Adrenal gland (tissue), 12 donors: ENCODE results near the gene KRTAP10-10. TPM values are rescaled to one million over a fixed set of nuclear protein-coding genes. Genes with fewer than 3 reads are reported as not detected.
"Not testable (repeated sequence)": the region's sequence is repeated elsewhere in the genome, so short reads cannot be mapped to it uniquely, and the experiment has no call there.

ENCODE experiments used
- DNase-seq, 7 donors: peaks; one replicate each; pipeline ENCODE4 v3.0.0-alpha.2; 2019 to 2020
- H3K27ac ChIP-seq, 5 donors: fragments of 200-600 bp; sonication (generic) in 4 of 5; 1 replicate in 3 of 5; 2 replicates in 2 of 5; pipeline versions ENCODE4 v1.5.1 to v1.8.0; 2016 to 2020; ENCODE audit warnings: mild to moderate bottlenecking in 1 of 5
- H3K27me3 ChIP-seq: fragments of 200-600 bp; 2 replicates; pipeline ENCODE4 v1.8.0; 2021
- H3K36me3 ChIP-seq, 2 donors: fragments of 200-600 bp; replicated peaks in 1 of 2; 1 replicate in 1 of 2; 2 replicates in 1 of 2; pipeline versions ENCODE4 v1.5.1 to v1.8.0; 2018 to 2022
- H3K4me1 ChIP-seq, 2 donors: fragments of 200-600 bp; replicated peaks in 1 of 2; 1 replicate in 1 of 2; 2 replicates in 1 of 2; pipeline versions ENCODE4 v1.5.1 to v1.8.0; 2018 to 2021
- H3K4me3 ChIP-seq, 4 donors: fragments of 200-600 bp; sonication (generic) in 3 of 4; one replicate each; pipeline ENCODE4 v1.5.1; 2016 to 2018
- H3K9me3 ChIP-seq, 3 donors: fragments of 200-600 bp; sonication (generic) in 1 of 3; replicated peaks in 1 of 3; 1 replicate in 2 of 3; 2 replicates in 1 of 3; pipeline versions ENCODE4 v1.5.1 to v1.8.0; 2016 to 2021
- POLR2A ChIP-seq, 2 donors: fragments of 450-650 bp; IDR thresholded peaks; one replicate each; pipeline ENCODE4 v1.6.1; 2017; ENCODE audit warnings: antibody characterized with exemption in 2 of 2, mild to moderate bottlenecking in 2 of 2, moderate library complexity in 1 of 2
- WGBS, 4 donors: extraction: QIAGEN DNeasy Blood & Tissue Kit in 2 of 4; methylation state at CpG; one replicate each; pipeline versions ENCODE4 v1.1.5 to v1.1.7; 2013 to 2017; 5-methylcytosine and 5-hydroxymethylcytosine counted together
- intact Hi-C, 2 donors: fragments of 100-400 bp; cut with DNase I; formaldehyde crosslinking; loops; one replicate each; pipeline versions ENCODE4 v1.14.1 to v1.15.0; 2022 to 2023
- polyA plus RNA-seq, 3 donors: library from polyadenylated mRNA; stranded (reverse); fragments of 200-250 nt in 2 of 3; fragments of 350-450 nt in 1 of 3; fragmentation: Illumina TruSeq in 1 of 3; extraction: RNeasy Lipid Tissue Mini Kit (QIAGEN cat#74804) in 1 of 3; gene quantifications; one replicate each; pipeline ENCODE4 v1.2.3, GENCODE V29; 2013 to 2014
- total RNA-seq, 9 donors: library from RNA; depleted of rRNA in 4 of 9; stranded (reverse); fragments of >200 nt in 4 of 9; fragments of 120-200 nt in 1 of 9; fragmentation: NEBNext Ultra II Directional in 1 of 9; extraction: Animal tissue kit (Norgen Biotek cat#: 25700) in 1 of 9; gene quantifications; one replicate each; pipeline versions ENCODE4 v1.1.0 to v1.2.4, GENCODE V29; 2013 to 2023
- TF ChIP-seq, protein P1 (sequence below), 6 experiments: fragments of 450-650 bp in 4 of 6; fragments of 200-600 bp in 2 of 6; sonication (generic) in 1 of 6; IDR thresholded peaks; 1 replicate in 5 of 6; 2 replicates in 1 of 6; pipeline versions ENCODE4 v1.5.1 to v1.8.0; 2016 to 2021; ENCODE audit warnings: antibody characterized with exemption in 6 of 6, mild to moderate bottlenecking in 2 of 6, moderate library complexity in 1 of 6
- donor health status: healthy with polysubstance abuse.
- donor health status: Bipolar disorder and iron deficiency.
- donor health status: DM: yes; HTN: yes; CAD: no.
- donor health status: DM: no; HTN: no; CAD: no.
- donor health status: DM: no; HTN: no; CAD: no.
- donor health status: DM: yes; HTN: yes; CAD: no.

KRTAP10-10 gene
- total and polyA plus RNA-seq, 12 donors = not detected

DNA sequence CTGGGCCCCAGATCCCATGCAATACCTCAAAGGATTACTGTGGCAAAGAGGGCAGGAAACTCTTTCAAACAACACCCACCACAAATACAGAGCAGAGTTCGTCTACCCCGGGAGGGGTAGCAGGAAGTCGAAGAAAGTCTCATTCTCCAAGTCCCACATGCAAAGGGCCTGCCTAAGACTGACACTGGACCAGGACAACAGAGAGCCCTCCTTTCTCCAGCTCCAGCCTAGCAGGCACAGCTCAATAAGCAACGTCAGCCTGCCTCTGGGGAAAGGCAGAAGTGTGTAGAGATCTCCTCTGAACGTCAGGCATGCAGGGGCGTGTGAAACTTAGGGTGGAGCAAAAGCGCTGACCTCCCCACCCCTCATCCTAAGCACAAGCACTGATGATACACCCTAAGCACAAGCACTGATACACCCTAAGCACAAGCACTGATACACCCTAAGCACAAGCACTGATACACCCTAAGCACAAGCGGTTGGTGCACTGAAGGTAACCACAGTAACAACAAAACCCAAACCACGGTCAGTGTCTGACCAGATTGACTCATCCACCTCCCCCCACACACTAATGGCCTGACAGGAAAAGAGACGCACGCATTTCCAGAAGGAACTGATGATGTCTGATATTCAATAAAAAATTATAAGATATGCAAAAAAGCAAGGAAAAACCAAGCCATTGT lies 21.9 kb downstream of the KRTAP10-10 start:
- TF ChIP-seq POLR2A (IDR thresholded peaks at IDR 0.05) = no peak
- TF ChIP-seq, protein P1, sequence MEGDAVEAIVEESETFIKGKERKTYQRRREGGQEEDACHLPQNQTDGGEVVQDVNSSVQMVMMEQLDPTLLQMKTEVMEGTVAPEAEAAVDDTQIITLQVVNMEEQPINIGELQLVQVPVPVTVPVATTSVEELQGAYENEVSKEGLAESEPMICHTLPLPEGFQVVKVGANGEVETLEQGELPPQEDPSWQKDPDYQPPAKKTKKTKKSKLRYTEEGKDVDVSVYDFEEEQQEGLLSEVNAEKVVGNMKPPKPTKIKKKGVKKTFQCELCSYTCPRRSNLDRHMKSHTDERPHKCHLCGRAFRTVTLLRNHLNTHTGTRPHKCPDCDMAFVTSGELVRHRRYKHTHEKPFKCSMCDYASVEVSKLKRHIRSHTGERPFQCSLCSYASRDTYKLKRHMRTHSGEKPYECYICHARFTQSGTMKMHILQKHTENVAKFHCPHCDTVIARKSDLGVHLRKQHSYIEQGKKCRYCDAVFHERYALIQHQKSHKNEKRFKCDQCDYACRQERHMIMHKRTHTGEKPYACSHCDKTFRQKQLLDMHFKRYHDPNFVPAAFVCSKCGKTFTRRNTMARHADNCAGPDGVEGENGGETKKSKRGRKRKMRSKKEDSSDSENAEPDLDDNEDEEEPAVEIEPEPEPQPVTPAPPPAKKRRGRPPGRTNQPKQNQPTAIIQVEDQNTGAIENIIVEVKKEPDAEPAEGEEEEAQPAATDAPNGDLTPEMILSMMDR (IDR thresholded peaks at IDR 0.05) = no peak
- intact Hi-C loops = no loop called here

DNA sequence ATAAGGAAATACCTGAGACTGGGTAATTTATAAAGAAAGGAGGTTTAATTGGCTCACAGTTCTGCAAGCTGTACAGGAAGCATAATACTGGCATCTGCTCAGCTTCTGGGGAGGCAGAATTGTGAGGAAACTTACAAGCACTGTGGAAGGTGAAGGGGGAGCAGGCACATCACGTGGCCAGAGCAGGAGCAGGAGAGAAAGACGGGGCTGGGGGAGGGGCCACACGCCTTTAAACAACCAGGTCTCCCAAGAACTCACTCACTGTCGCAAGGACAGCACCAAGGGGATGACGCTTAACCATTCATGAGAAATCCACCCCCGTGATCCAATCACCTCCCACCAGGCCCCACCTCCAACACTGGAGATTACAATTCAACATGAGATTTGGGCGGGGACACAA lies 24.4 kb downstream of the KRTAP10-10 start:
- H3K27ac ChIP-seq, H3K4me1 ChIP-seq, H3K4me3 ChIP-seq, H3K27me3 ChIP-seq, intact Hi-C loops, H3K9me3 ChIP-seq, H3K36me3 ChIP-seq: not testable (repeated sequence)
- DNase-seq = peak in 1 of 7 donors; percentile 3
- 37 to 55% (median 44%) methylated on average over 7 of the region's 7 CpGs for WGBS, 4 donors

More for the DNA sequence above, 21.9 kb downstream of the KRTAP10-10 start:
- H3K4me3 ChIP-seq = no peak overlapping the region
- no peaks in the 10 kb centered on the region for H3K9me3 ChIP-seq
- no peaks in the 10 kb centered on the region for H3K36me3 ChIP-seq
- H3K27ac ChIP-seq = no peak overlapping the region
- no peak for DNase-seq
- H3K4me1 ChIP-seq = no peaks in the 10 kb centered on the region
- H3K27me3 ChIP-seq = peaks cover 3% of the 10 kb centered on the region
- 49 to 66% (median 58%) methylated on average over 11 of the region's 11 CpGs for WGBS, 4 donors

DNA sequence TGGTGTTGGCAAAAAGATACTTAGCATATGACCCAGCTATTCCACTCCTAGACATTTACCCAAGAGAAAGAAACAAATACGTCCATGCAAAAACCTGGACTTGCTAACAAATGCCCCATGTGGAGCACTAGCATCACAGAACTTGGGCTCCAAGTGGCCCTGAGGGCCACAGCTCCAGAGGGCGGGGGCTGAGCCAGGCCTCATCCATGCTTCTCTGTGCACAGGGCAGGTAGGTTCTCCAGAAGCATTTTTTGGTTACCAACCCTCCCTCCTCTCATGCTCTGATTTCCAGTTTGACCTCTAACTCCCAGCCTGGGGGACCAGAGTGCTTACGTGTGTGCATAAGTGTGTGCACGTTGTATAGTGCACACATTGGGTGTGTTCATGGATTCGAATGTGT lies 27.5 kb downstream of the KRTAP10-10 start:
- 73 to 79% (median 76%) methylated on average over 4 to 5 of the region's 5 CpGs for WGBS, 4 donors
- Histone ChIP-seq H3K27me3 (no peaks in the 10 kb centered on the region), H3K36me3 (no peaks in the 10 kb centered on the region), H3K9me3 (no peaks in the 10 kb centered on the region), H3K27ac (no peak overlapping the region), H3K4me3 (no peak overlapping the region), H3K4me1 (no peaks in the 10 kb centered on the region)
- intact Hi-C loops = no loop called here
- TF ChIP-seq, protein P1 (IDR thresholded peaks at IDR 0.05) = no peak
- TF ChIP-seq POLR2A (IDR thresholded peaks at IDR 0.05) = no peak
- DNase-seq = peak in 1 of 7 donors; percentile 23

DNA sequence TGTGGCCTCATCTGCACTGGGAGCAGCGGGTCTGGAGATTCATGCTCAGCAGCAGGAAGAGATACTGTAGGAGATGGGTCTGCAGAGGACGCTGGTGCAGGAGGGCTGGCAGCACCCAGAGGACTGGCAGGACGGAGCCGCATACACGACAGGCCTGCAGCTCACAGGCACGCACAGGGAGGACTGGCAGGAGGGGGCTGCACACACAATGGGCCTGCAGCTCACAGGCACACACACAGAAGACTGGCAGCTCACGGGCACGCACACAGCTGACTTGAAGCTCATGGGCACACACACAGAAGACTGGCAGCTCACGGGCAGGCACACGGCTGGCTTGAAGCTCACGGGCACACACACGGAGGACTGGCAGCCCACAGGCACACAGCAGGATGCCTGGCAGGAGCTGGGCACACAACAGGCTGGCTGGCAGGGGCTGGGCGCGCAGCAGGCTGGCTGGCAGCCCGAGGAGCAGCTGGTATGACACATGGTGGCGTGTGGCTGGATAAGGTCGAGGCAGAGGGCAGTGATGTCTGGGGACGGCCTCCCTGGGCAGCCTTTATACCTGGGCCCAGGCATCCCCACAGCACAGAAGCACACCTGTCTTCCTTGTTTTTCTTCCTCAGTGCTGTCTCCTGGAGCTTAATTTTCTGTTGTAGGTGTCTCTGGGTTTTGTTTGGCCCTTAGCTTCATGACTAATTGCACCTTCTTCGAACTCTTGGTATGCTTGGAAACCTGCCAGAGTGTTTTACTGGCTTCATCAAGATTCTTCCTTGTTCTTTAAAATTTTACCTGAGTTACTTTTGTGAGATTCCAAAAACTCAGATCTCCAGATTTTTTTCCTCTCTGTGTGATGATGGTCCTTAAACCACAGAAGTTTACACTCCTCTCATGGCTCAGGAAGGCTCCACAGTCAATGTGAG lies 29.5 kb downstream of the KRTAP10-10 start, which contains the start of gene KRTAP12-2:
Gene KRTAP12-2, minus strand, starts transcription at position 527 of the 920 bp plus-strand sequence. Its CDS starts 41 bp downstream, at position 486.
- TF ChIP-seq POLR2A (IDR thresholded peaks at IDR 0.05) = no peak
- TF ChIP-seq, protein P1 (IDR thresholded peaks at IDR 0.05) = no peak
- Histone ChIP-seq H3K9me3 (no peaks in the 10 kb centered on the region), H3K4me1 (no peaks in the 10 kb centered on the region), H3K27ac (no peak within 1 kb of the TSS), H3K27me3 (no peaks in the 10 kb centered on the region), H3K36me3 (no peaks in the 10 kb centered on the region), H3K4me3 (no peak within 1 kb of the TSS)
- DNase-seq = no peak
- 53 to 83% (median 68%) methylated on average over 8 to 19 of the region's 19 CpGs for WGBS, 4 donors
- intact Hi-C loops = no loop called here
